Keratinocyte (primary cell): ENCODE measurements around the gene FABP3. TPM values are rescaled to one million over a fixed set of nuclear protein-coding genes. Genes with fewer than 3 reads are reported as not detected.

Experiments used
- DNase-seq: peaks from one replicate; pipeline ENCODE4 v3.0.0-alpha.2; 2011; ENCODE audit warnings: low read depth, missing footprints, low spot score
- FAIRE-seq: peaks from 2 replicates; lab custom pipeline; 2011; peaks lifted over from hg19 to GRCh38; lab: Jason Lieb, UNC
- H2AFZ ChIP-seq: 2 replicates; pipeline ENCODE4 v1.6.0; 2012; ENCODE audit warnings: low read length, control low read depth, inconsistent platforms; ENCODE audit not compliant: control insufficient read depth
- H3K27ac ChIP-seq: 2 replicates; pipeline ENCODE4 v1.5.1; 2011; ENCODE audit warnings: low read length; ENCODE audit not compliant: control insufficient read depth, insufficient read depth
- H3K27me3 ChIP-seq: 3 replicates; pipeline ENCODE4 v1.6.0; 2011; ENCODE audit warnings: low read length; ENCODE audit not compliant: control insufficient read depth, insufficient read depth; ENCODE audit errors: extremely low read depth
- H3K36me3 ChIP-seq, 2 experiments: 2 replicates in 1 of 2; 3 replicates in 1 of 2; pipeline ENCODE4 v1.5.1; 2011; ENCODE audit warnings: low read length in 2 of 2, mild to moderate bottlenecking in 1 of 2; ENCODE audit not compliant: control insufficient read depth in 2 of 2, insufficient read depth in 2 of 2; ENCODE audit errors: extremely low read depth in 1 of 2
- H3K4me1 ChIP-seq: 3 replicates; pipeline ENCODE4 v1.5.1; 2011; ENCODE audit warnings: low read length; ENCODE audit not compliant: control insufficient read depth, insufficient read depth; ENCODE audit errors: extremely low read depth
- H3K4me2 ChIP-seq: 3 replicates; pipeline ENCODE4 v1.6.0; 2011; ENCODE audit warnings: low read depth, low read length; ENCODE audit not compliant: control insufficient read depth, insufficient read depth; ENCODE audit errors: extremely low read depth
- H3K4me3 ChIP-seq, 3 experiments: fragments of 200-600 bp in 1 of 3; sonication (generic) in 1 of 3; 2 replicates in 2 of 3; 3 replicates in 1 of 3; pipeline ENCODE4 v1.5.1; 2011 to 2016; ENCODE audit warnings: low read length in 3 of 3, mild to moderate bottlenecking in 3 of 3, control low read depth in 2 of 3, inconsistent platforms in 1 of 3, low read depth in 1 of 3, mixed read lengths in 1 of 3, mixed run types in 1 of 3, moderate library complexity in 1 of 3; ENCODE audit not compliant: control insufficient read depth in 2 of 3, insufficient read depth in 2 of 3; ENCODE audit errors: extremely low read depth in 1 of 3
- H3K79me2 ChIP-seq: 2 replicates; pipeline ENCODE4 v1.6.0; 2012; ENCODE audit warnings: low read length; ENCODE audit not compliant: control insufficient read depth, insufficient read depth
- H3K9ac ChIP-seq: 3 replicates; pipeline ENCODE4 v1.6.0; 2011; ENCODE audit warnings: low read length; ENCODE audit not compliant: control insufficient read depth, insufficient read depth; ENCODE audit errors: extremely low read depth
- H3K9me1 ChIP-seq: 3 replicates; pipeline ENCODE4 v1.6.0; 2011; ENCODE audit warnings: low read length; ENCODE audit not compliant: control insufficient read depth, insufficient read depth; ENCODE audit errors: extremely low read depth
- H3K9me3 ChIP-seq: 2 replicates; pipeline ENCODE4 v1.5.1; 2012; ENCODE audit warnings: low read depth, low read length; ENCODE audit not compliant: control insufficient read depth
- H4K20me1 ChIP-seq: 3 replicates; pipeline ENCODE4 v1.6.0; 2011; ENCODE audit warnings: low read length; ENCODE audit not compliant: control insufficient read depth, insufficient read depth; ENCODE audit errors: extremely low read depth
- CTCF ChIP-seq, 3 experiments: IDR thresholded peaks in 1 of 3; conservative IDR thresholded peaks in 1 of 3; optimal IDR thresholded peaks in 1 of 3; 2 replicates in 2 of 3; 3 replicates in 1 of 3; pipeline versions ENCODE3 to v1.5.1; 2011; ENCODE audit warnings: low read length in 3 of 3, mild to moderate bottlenecking in 3 of 3, moderate library complexity in 2 of 3, control low read depth in 1 of 3, inconsistent platforms in 1 of 3; ENCODE audit not compliant: insufficient read depth in 2 of 3; ENCODE audit errors: extremely low read depth in 1 of 3
- EZH2 ChIP-seq: IDR thresholded peaks from one replicate; pipeline ENCODE4 v1.6.1; 2012; ENCODE audit warnings: inconsistent platforms, mild to moderate bottlenecking, low read length, moderate library complexity
- dilution Hi-C: fragments of 300-500 bp; cut with MboI; formaldehyde crosslinking; loops from one replicate; pipeline ENCODE4 v1.7.0; 2020; ENCODE audit warnings: low sequenced_read_pairs; ENCODE audit not compliant: extremely low pct_ligation_motif_present
- polyA plus RNA-seq, 5 experiments: library from polyadenylated mRNA; depleted of rRNA in 3 of 5; stranded (reverse) in 3 of 5; stranded (forward) in 1 of 5; unstranded in 1 of 5; fragments of >200 nt; gene quantifications; 1 replicate in 1 of 5; 2 replicates in 3 of 5; 3 replicates in 1 of 5; pipeline versions ENCODE4 v1.2.1 to v1.2.3, GENCODE V29; 2011 to 2012; ENCODE audit warnings: missing spikeins in 2 of 5, low read depth in 1 of 5, low replicate concordance in 1 of 5

The FABP3 gene
- polyA plus RNA-seq, 1 donor (not counting 4 experiments of a cell fraction or from before 2014, with no cell fraction given), result 0.59 TPM

GRCh38 chr1:31318146-31318545 is 54.7 kb downstream of the FABP3 start:
- H3K4me3 ChIP-seq, result no peak overlapping the region
- TF ChIP-seq CTCF (optimal IDR thresholded peaks at IDR 0.05 in 1 of 3, IDR thresholded peaks at IDR 0.05 in 1 of 3, conservative IDR thresholded peaks at IDR 0.05 in 1 of 3; ENCODE audit: extremely low read depth in 1 of 3, insufficient read depth in 2 of 3, low read length in 3 of 3) (no peak), EZH2 (no peak)
- no peaks in the 10 kb centered on the region for H3K9me3 ChIP-seq
- H3K79me2 ChIP-seq, result no peaks in the 10 kb centered on the region
- FAIRE-seq, result no peak
- dilution Hi-C loops, result no loop called here
- no peak overlapping the region for H3K9ac ChIP-seq
- no peaks in the 10 kb centered on the region for H4K20me1 ChIP-seq
- H3K4me2 ChIP-seq, result no peak overlapping the region
- no peak overlapping the region for H2AFZ ChIP-seq
- no peaks in the 10 kb centered on the region for H3K4me1 ChIP-seq
- no peak for DNase-seq
- H3K27ac ChIP-seq, result no peak overlapping the region
- peaks cover 10 to 24% of the 10 kb centered on the region in 2 experiments for H3K36me3 ChIP-seq
- H3K9me1 ChIP-seq, result no peaks in the 10 kb centered on the region
- no peaks in the 10 kb centered on the region for H3K27me3 ChIP-seq

- Histone ChIP-seq H3K27ac (no peak overlapping the region), H3K9me1 (no peaks in the 10 kb centered on the region), H3K4me3 (no peak overlapping the region), H3K4me2 (no peak overlapping the region), H2AFZ (no peak overlapping the region), H3K27me3 (no peaks in the 10 kb centered on the region), H3K9ac (no peak overlapping the region), H3K4me1 (no peaks in the 10 kb centered on the region), H4K20me1 (no peaks in the 10 kb centered on the region), H3K9me3 (no peaks in the 10 kb centered on the region), H3K36me3 (peaks cover 11 to 34% of the 10 kb centered on the region in 2 experiments), H3K79me2 (no peaks in the 10 kb centered on the region)
- FAIRE-seq, result no peak
- DNase-seq, result no peak
- TF ChIP-seq EZH2, result no peak
- no peak for TF ChIP-seq CTCF (optimal IDR thresholded peaks at IDR 0.05 in 1 of 3, IDR thresholded peaks at IDR 0.05 in 1 of 3, conservative IDR thresholded peaks at IDR 0.05 in 1 of 3; ENCODE audit: extremely low read depth in 1 of 3, insufficient read depth in 2 of 3, low read length in 3 of 3)
- dilution Hi-C loops, result no loop called here
Observed at GRCh38 chr1:31315902-31316301, 57.0 kb downstream of the FABP3 start.

Other genes starting within 250 kb of the FABP3 start
- 0.04 TPM in 1 of 3 replicates, not detected in the others for gene NKAIN1, start 133.2 kb downstream of the FABP3 start, polyA plus RNA-seq
- 47.5 to 66.3 TPM (median 57.4 TPM) in 3 replicates for gene SNRNP40, start 76.3 kb downstream of the FABP3 start, polyA plus RNA-seq
- 63.3 to 70.0 TPM (median 66.2 TPM) in 3 replicates for gene ZCCHC17, start 76.0 kb downstream of the FABP3 start, polyA plus RNA-seq
- gene SERINC2, start 40.1 kb upstream of the FABP3 start, polyA plus RNA-seq, result 171 to 534 TPM (median 254 TPM) in 3 replicates
- gene TINAGL1, start 203.4 kb upstream of the FABP3 start, polyA plus RNA-seq, result 189 to 315 TPM (median 275 TPM) in 3 replicates
- not detected in 3 replicates for gene HCRTR1, start 244.6 kb upstream of the FABP3 start, polyA plus RNA-seq